ENCODE data around the gene KRT1. TPM values are rescaled to one million over a fixed set of nuclear protein-coding genes. Genes with fewer than 3 reads are reported as not detected.

The KRT1 gene
- total RNA-seq, 1 donor from 2014 or later = not detected

DNA sequence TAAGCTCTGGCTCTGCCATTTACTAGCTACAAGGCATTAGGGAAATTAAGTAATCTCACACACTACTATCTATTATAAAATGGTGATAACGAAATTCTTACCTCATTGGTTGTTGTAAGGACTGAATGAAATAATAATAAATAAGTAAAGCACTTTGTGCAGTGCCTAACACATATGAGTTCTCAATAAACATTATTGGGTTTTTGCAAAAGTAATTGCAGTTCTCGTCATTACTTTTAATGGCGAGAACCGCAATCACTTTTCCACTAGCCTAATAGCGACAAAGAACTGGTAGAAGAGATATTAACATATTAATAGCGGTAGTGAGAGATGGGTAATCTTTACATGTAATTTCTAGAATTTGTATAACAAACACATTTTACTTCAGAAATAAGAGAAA is 13.9 kb upstream of the KRT1 start:
- Histone ChIP-seq H3K36me3 (no peaks in the 10 kb centered on the region), H3K9me3 (replicated peaks) (no peaks in the 10 kb centered on the region), H3K27ac (replicated peaks) (no peak overlapping the region), H3K27me3 (ENCODE audit: low read depth) (peaks cover 69% of the 10 kb centered on the region), H3K4me3 (no peak overlapping the region), H3K4me1 (peaks cover 18% of the 10 kb centered on the region)
- intact Hi-C loops (cut with micrococcal nuclease) = no loop called here
- TF ChIP-seq, protein P1, sequence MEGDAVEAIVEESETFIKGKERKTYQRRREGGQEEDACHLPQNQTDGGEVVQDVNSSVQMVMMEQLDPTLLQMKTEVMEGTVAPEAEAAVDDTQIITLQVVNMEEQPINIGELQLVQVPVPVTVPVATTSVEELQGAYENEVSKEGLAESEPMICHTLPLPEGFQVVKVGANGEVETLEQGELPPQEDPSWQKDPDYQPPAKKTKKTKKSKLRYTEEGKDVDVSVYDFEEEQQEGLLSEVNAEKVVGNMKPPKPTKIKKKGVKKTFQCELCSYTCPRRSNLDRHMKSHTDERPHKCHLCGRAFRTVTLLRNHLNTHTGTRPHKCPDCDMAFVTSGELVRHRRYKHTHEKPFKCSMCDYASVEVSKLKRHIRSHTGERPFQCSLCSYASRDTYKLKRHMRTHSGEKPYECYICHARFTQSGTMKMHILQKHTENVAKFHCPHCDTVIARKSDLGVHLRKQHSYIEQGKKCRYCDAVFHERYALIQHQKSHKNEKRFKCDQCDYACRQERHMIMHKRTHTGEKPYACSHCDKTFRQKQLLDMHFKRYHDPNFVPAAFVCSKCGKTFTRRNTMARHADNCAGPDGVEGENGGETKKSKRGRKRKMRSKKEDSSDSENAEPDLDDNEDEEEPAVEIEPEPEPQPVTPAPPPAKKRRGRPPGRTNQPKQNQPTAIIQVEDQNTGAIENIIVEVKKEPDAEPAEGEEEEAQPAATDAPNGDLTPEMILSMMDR (IDR thresholded peaks at IDR 0.05; ENCODE audit: borderline replicate concordance) = no peak
- DNase-seq = no peak

DNA sequence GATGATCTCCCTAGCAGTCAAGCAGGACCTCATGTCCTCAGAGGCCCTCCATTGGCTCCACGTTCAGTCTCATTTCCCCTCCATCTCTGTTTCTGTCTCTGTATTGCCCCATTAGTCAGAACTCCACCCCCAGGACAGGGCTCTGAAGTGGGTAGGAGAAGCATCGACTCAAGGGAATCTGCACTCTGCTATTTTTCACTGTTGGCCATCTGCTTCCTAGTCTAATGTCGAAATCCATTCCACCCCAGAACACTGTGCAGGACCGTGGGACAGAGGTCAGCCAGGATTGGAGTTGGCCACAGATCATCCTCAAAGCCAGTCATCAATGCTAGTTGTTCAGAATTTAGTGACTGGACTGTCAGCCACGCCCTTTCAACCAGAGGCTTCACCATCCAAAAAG is 13.1 kb upstream of the KRT1 start:
- DNase-seq = no peak
- H3K9me3 ChIP-seq (replicated peaks) = no peaks in the 10 kb centered on the region
- peaks cover 10% of the 10 kb centered on the region for H3K4me1 ChIP-seq
- intact Hi-C loops (cut with micrococcal nuclease) = no loop called here
- H3K27me3 ChIP-seq (ENCODE audit: low read depth) = peaks cover 78% of the 10 kb centered on the region
- TF ChIP-seq, protein P1 (IDR thresholded peaks at IDR 0.05; ENCODE audit: borderline replicate concordance) = no peak
- H3K36me3 ChIP-seq = no peaks in the 10 kb centered on the region
- no peak overlapping the region for H3K27ac ChIP-seq (replicated peaks)
- no peak overlapping the region for H3K4me3 ChIP-seq

DNA sequence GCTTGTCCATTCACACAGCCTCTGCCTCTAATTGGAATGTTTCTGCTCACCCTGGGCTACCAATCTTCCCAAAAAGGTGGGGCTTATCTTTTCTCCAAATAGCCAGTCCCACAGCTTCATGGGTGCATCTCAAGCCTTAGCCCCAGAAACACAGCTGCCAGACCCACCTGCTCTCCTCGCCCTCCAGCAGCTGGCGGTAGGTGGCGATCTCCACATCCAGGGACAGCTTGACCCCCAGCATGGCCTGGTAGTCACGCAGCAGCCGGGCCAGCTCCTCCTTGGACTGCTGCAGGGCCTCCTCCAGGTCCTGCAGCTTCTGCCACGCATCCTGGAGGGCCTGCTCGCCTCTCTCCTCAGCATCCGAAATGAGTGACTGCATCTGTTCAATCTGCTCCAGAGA is 12.0 kb upstream of the KRT1 start:
- Histone ChIP-seq H3K36me3 (no peaks in the 10 kb centered on the region), H3K4me1 (peaks cover 10% of the 10 kb centered on the region), H3K27me3 (ENCODE audit: low read depth) (peaks cover 86% of the 10 kb centered on the region), H3K4me3 (no peak overlapping the region), H3K27ac (replicated peaks) (no peak overlapping the region), H3K9me3 (replicated peaks) (no peaks in the 10 kb centered on the region)
- TF ChIP-seq, protein P1 (IDR thresholded peaks at IDR 0.05; ENCODE audit: borderline replicate concordance) = no peak
- intact Hi-C loops (cut with micrococcal nuclease) = no loop called here
- no peak for DNase-seq

DNA sequence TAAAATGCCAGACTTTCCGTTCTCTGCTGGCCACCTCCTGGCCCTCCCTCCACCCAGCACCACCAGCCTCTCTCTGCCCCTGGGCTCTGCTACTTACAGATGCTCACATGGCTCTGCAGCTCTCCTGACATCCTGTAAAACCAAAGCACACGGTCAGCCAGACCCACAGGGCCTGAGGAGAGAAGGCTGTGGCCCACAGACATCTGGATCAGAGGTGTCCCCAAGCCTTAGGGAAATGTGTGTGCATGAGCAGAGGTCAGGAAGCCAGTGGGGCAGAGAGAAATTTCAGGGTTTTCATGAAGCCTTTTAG is 11.6 kb upstream of the KRT1 start:
- Histone ChIP-seq H3K27ac (replicated peaks) (no peak overlapping the region), H3K4me3 (no peak overlapping the region), H3K4me1 (peaks cover 10% of the 10 kb centered on the region), H3K36me3 (no peaks in the 10 kb centered on the region), H3K9me3 (replicated peaks) (no peaks in the 10 kb centered on the region), H3K27me3 (ENCODE audit: low read depth) (peaks cover 86% of the 10 kb centered on the region)
- TF ChIP-seq, protein P1 (IDR thresholded peaks at IDR 0.05; ENCODE audit: borderline replicate concordance) = no peak
- no peak for DNase-seq
- intact Hi-C loops (cut with micrococcal nuclease) = no loop called here

DNA sequence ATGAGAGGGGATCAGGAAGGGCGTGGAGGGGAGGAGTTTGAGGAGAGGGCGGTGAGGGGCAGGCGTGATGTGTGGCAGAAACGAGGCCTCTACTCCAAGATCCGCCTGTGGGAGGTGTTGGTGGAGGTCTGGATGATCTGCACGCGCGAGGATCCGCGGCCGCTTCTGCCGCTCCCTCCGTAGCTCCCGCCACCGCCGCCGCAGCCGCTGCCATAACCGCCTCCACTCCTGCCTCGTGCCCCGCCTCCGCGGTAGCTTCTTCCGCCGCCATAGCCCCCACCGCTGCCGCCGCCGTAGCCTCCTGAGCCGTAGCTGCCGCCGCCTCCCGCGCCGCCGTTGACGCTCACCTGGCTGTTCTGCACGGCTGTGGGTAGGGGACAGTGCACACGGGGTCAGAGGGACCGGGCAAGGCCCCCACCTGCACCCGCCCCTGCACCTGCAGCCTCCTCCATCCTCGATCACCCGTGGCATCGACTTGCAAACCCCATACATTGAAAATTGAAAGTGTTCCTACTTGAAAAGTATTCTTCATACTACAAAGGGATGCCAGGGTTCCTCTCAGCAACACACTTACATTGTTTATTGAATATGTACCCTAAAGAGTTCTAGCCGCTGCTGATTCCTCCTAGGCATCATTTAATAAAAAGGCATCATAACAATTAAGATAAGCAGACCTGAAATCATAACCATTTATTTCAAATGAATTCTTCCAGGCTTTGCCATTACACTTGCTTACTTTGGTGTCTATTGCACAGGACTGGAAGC is 11.1 kb upstream of the KRT1 start:
- DNase-seq = no peak
- intact Hi-C loops (cut with micrococcal nuclease) = no loop called here
- TF ChIP-seq, protein P1 (IDR thresholded peaks at IDR 0.05; ENCODE audit: borderline replicate concordance) = no peak
- no peak overlapping the region for H3K27ac ChIP-seq (replicated peaks)
- no peaks in the 10 kb centered on the region for H3K36me3 ChIP-seq
- peaks cover 86% of the 10 kb centered on the region for H3K27me3 ChIP-seq (ENCODE audit: low read depth)
- H3K4me1 ChIP-seq = peaks cover 10% of the 10 kb centered on the region
- no peaks in the 10 kb centered on the region for H3K9me3 ChIP-seq (replicated peaks)
- peak overlapping the region; percentile 51 for H3K4me3 ChIP-seq

All from left ventricle myocardium inferior (tissue), 1 donor.